H9 (cell line): ENCODE results near the gene CTNNA1. TPM values are rescaled to one million over a fixed set of nuclear protein-coding genes. Genes with fewer than 3 reads are reported as not detected.

ENCODE experiments used
- DNase-seq: peaks from one replicate; pipeline ENCODE4 v3.0.0-alpha.2; 2017
- H2AFZ ChIP-seq: one replicate; pipeline ENCODE4 v1.6.1; 2013; ENCODE audit warnings: mild to moderate bottlenecking, low read length, control low read depth, moderate library complexity
- H2AK5ac ChIP-seq: 2 replicates; pipeline ENCODE4 v1.6.1; 2013; ENCODE audit warnings: low read length, control low read depth, mixed read lengths; ENCODE audit not compliant: insufficient read length
- H2BK120ac ChIP-seq: one replicate; pipeline ENCODE4 v1.6.1; 2013; ENCODE audit warnings: low read depth, mild to moderate bottlenecking, low read length, control low read depth, inconsistent platforms; ENCODE audit not compliant: poor library complexity, severe bottlenecking
- H2BK12ac ChIP-seq: 2 replicates; pipeline ENCODE4 v1.6.1; 2013; ENCODE audit warnings: low read length, control low read depth, mixed read lengths, low read depth; ENCODE audit not compliant: insufficient read length
- H2BK15ac ChIP-seq: 2 replicates; pipeline ENCODE4 v1.6.1; 2013; ENCODE audit warnings: low read depth, low read length, control low read depth
- H2BK20ac ChIP-seq: one replicate; pipeline ENCODE4 v1.6.1; 2013; ENCODE audit warnings: low read depth, mild to moderate bottlenecking, low read length, control low read depth, inconsistent platforms; ENCODE audit not compliant: poor library complexity, severe bottlenecking
- H2BK5ac ChIP-seq: 2 replicates; pipeline ENCODE4 v1.6.1; 2013; ENCODE audit warnings: low read length, control low read depth, mixed read lengths; ENCODE audit not compliant: insufficient read length
- H3K14ac ChIP-seq: 2 replicates; pipeline ENCODE4 v1.6.1; 2013; ENCODE audit warnings: low read length, control low read depth; ENCODE audit not compliant: insufficient read depth
- H3K18ac ChIP-seq: 2 replicates; pipeline ENCODE4 v1.6.1; 2013; ENCODE audit warnings: low read depth, mild to moderate bottlenecking, mixed read lengths, low read length, control low read depth; ENCODE audit not compliant: insufficient read length
- H3K23ac ChIP-seq: 2 replicates; pipeline ENCODE4 v1.6.1; 2013; ENCODE audit warnings: low read length, control low read depth, mixed read lengths, low read depth; ENCODE audit not compliant: insufficient read length
- H3K23me2 ChIP-seq: 2 replicates; pipeline ENCODE4 v1.6.1; 2013; ENCODE audit warnings: low read depth, mild to moderate bottlenecking, mixed read lengths, low read length, control low read depth; ENCODE audit not compliant: insufficient read length, poor library complexity, severe bottlenecking
- H3K27ac ChIP-seq: 2 replicates; pipeline ENCODE4 v1.5.1; 2013; ENCODE audit warnings: low read length, control low read depth, mixed read lengths, low read depth; ENCODE audit not compliant: insufficient read length
- H3K27me3 ChIP-seq: 2 replicates; pipeline ENCODE4 v1.6.1; 2013; ENCODE audit warnings: low read length, control low read depth, inconsistent platforms; ENCODE audit not compliant: insufficient read depth
- H3K4ac ChIP-seq: 2 replicates; pipeline ENCODE4 v1.6.1; 2013; ENCODE audit warnings: low read depth, mild to moderate bottlenecking, control low read depth, inconsistent platforms, low read length, moderate library complexity
- H3K4me1 ChIP-seq: 2 replicates; pipeline ENCODE4 v1.6.1; 2013; ENCODE audit warnings: low read length, control low read depth, inconsistent platforms; ENCODE audit not compliant: insufficient read depth
- H3K4me2 ChIP-seq: 2 replicates; pipeline ENCODE4 v1.6.1; 2013; ENCODE audit warnings: low read length, control low read depth, mixed read lengths; ENCODE audit not compliant: insufficient read length, insufficient read depth
- H3K56ac ChIP-seq: 2 replicates; pipeline ENCODE4 v1.6.1; 2013; ENCODE audit warnings: low read depth, mild to moderate bottlenecking, mixed read lengths, low read length, control low read depth; ENCODE audit not compliant: insufficient read length
- H3K79me1 ChIP-seq: 2 replicates; pipeline ENCODE4 v1.6.1; 2013; ENCODE audit warnings: low read depth, mild to moderate bottlenecking, moderate library complexity, low read length, control low read depth, inconsistent platforms; ENCODE audit not compliant: insufficient read depth, poor library complexity, severe bottlenecking
- H3K79me2 ChIP-seq: 2 replicates; pipeline ENCODE4 v1.6.1; 2013; ENCODE audit warnings: low read length, control low read depth, inconsistent platforms; ENCODE audit not compliant: insufficient read depth
- H3K9ac ChIP-seq: 2 replicates; pipeline ENCODE4 v1.6.1; 2013; ENCODE audit warnings: low read length, control low read depth, mixed read lengths; ENCODE audit not compliant: insufficient read length; ENCODE audit errors: extremely low read depth
- H3K9me3 ChIP-seq: one replicate; pipeline ENCODE4 v1.6.1; 2013; ENCODE audit warnings: low read depth, low read length, inconsistent platforms; ENCODE audit not compliant: control insufficient read depth
- H3T11ph ChIP-seq: one replicate; pipeline ENCODE4 v1.6.1; 2013; ENCODE audit warnings: mild to moderate bottlenecking, low read length, control low read depth, inconsistent platforms
- H4K20me1 ChIP-seq: one replicate; pipeline ENCODE4 v1.6.1; 2013; ENCODE audit not compliant: control insufficient read depth, insufficient read length, insufficient read depth
- H4K5ac ChIP-seq: 2 replicates; pipeline ENCODE4 v1.6.1; 2013; ENCODE audit warnings: low read depth, mild to moderate bottlenecking, mixed read lengths, low read length, control low read depth; ENCODE audit not compliant: insufficient read length
- H4K8ac ChIP-seq: replicated peaks from 2 replicates; pipeline ENCODE4 v1.6.1; 2013; ENCODE audit warnings: low read length, control low read depth, mixed read lengths, low read depth; ENCODE audit not compliant: insufficient read length
- H4K91ac ChIP-seq: 2 replicates; pipeline ENCODE4 v1.6.1; 2013; ENCODE audit warnings: low read depth, mild to moderate bottlenecking, moderate library complexity, mixed read lengths, low read length, control low read depth; ENCODE audit not compliant: insufficient read length
- H3K27ac Mint-ChIP-seq, 3 experiments: 2 replicates in 2 of 3; 3 replicates in 1 of 3; pipeline ENCODE4 v1.8.0; 2020 to 2021; ENCODE audit warnings: mixed read lengths in 3 of 3, mild to moderate bottlenecking in 1 of 3, moderate library complexity in 1 of 3
- H3K27me3 Mint-ChIP-seq: 2 replicates; pipeline ENCODE4 v1.8.0; 2021; ENCODE audit warnings: low read depth, mild to moderate bottlenecking, moderate library complexity, mixed read lengths
- H3K36me3 Mint-ChIP-seq, 3 experiments: 2 replicates in 2 of 3; 3 replicates in 1 of 3; pipeline ENCODE4 v1.8.0; 2020 to 2021; ENCODE audit warnings: low read depth in 3 of 3, mixed read lengths in 3 of 3; ENCODE audit not compliant: insufficient read depth in 1 of 3
- H3K4me1 Mint-ChIP-seq, 2 experiments: 2 replicates each; pipeline ENCODE4 v1.8.0; 2020; ENCODE audit warnings: mixed read lengths in 2 of 2
- H3K4me3 Mint-ChIP-seq, 2 experiments: 2 replicates in 1 of 2; 3 replicates in 1 of 2; pipeline ENCODE4 v1.8.0; 2020 to 2021; ENCODE audit warnings: mild to moderate bottlenecking in 2 of 2, mixed read lengths in 2 of 2, moderate library complexity in 1 of 2
- H3K9me3 Mint-ChIP-seq, 2 experiments: 2 replicates in 1 of 2; 3 replicates in 1 of 2; pipeline ENCODE4 v1.8.0; 2020; ENCODE audit warnings: mild to moderate bottlenecking in 2 of 2, mixed read lengths in 2 of 2, moderate library complexity in 1 of 2
- WGBS: extraction: QIAGEN DNeasy Blood & Tissue Kit; methylation state at CpG from one replicate; pipeline ENCODE4 v1.1.7; 2013; ENCODE audit warnings: missing lambda C conversion rate, low lambda C conversion rate, mixed read lengths; ENCODE audit not compliant: insufficient read length; ENCODE audit errors: extremely low coverage; 5-methylcytosine and 5-hydroxymethylcytosine counted together
- total RNA-seq: library from RNA; stranded (reverse); gene quantifications from 2 replicates; pipeline ENCODE4 v1.2.1, GENCODE V29; 2021
- TF ChIP-seq, protein P1 (sequence below): fragments of 200-600 bp; sonication (generic); conservative IDR thresholded peaks from 3 replicates; pipeline ENCODE4 v1.8.0; 2021; ENCODE audit warnings: antibody characterized with exemption, mild to moderate bottlenecking

The CTNNA1 gene
- total RNA-seq, 1 experiment from 2014 or later, result 354 TPM

GRCh38 chr5:138975098-138975847, 222.0 kb downstream of the CTNNA1 start:
- no peak overlapping the region for H3K27ac Mint-ChIP-seq
- Histone ChIP-seq H3K9ac (no peak overlapping the region), H4K20me1 (no peaks in the 10 kb centered on the region), H3K14ac (no peak overlapping the region), H3K4me2 (no peak overlapping the region), H4K8ac (no peak overlapping the region), H3K27me3 (no peaks in the 10 kb centered on the region), H3K79me1 (no peaks in the 10 kb centered on the region), H2AK5ac (no peak overlapping the region), H3K27ac (no peak overlapping the region), H4K5ac (no peak overlapping the region), H3K4me1 (peaks cover 4% of the 10 kb centered on the region; the same call in 1 of the 2 replicates), H3T11ph (no peak overlapping the region), H2BK12ac (no peak overlapping the region), H2BK120ac (no peak overlapping the region), H2BK5ac (no peak overlapping the region), H3K79me2 (no peaks in the 10 kb centered on the region), H2AFZ (no peak overlapping the region), H3K56ac (no peak overlapping the region), H4K91ac (no peak overlapping the region), H2BK20ac (no peak overlapping the region), H3K18ac (no peak overlapping the region), H3K23me2 (no peaks in the 10 kb centered on the region), H3K23ac (no peak overlapping the region), H2BK15ac (no peak overlapping the region), H3K4ac (no peak overlapping the region), H3K9me3 (no peaks in the 10 kb centered on the region)
- TF ChIP-seq, protein P1, sequence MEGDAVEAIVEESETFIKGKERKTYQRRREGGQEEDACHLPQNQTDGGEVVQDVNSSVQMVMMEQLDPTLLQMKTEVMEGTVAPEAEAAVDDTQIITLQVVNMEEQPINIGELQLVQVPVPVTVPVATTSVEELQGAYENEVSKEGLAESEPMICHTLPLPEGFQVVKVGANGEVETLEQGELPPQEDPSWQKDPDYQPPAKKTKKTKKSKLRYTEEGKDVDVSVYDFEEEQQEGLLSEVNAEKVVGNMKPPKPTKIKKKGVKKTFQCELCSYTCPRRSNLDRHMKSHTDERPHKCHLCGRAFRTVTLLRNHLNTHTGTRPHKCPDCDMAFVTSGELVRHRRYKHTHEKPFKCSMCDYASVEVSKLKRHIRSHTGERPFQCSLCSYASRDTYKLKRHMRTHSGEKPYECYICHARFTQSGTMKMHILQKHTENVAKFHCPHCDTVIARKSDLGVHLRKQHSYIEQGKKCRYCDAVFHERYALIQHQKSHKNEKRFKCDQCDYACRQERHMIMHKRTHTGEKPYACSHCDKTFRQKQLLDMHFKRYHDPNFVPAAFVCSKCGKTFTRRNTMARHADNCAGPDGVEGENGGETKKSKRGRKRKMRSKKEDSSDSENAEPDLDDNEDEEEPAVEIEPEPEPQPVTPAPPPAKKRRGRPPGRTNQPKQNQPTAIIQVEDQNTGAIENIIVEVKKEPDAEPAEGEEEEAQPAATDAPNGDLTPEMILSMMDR, result no peak
- 0 out of 2 replicates have a peak, but pooled peaks cover 2% of the 10 kb centered on the region for H3K27me3 Mint-ChIP-seq
- H3K9me3 Mint-ChIP-seq, result no peaks in the 10 kb centered on the region
- no peak overlapping the region for H3K4me3 Mint-ChIP-seq
- no CpG with 5 or more reads among the region's 10 CpGs for WGBS
- H3K4me1 Mint-ChIP-seq, result peaks cover 23 to 38% of the 10 kb centered on the region in 2 experiments
- H3K36me3 Mint-ChIP-seq, result no peaks in the 10 kb centered on the region
- DNase-seq, result no peak
